Lower leg skin (tissue), 3 donors: ENCODE data around the gene IGSF21.

ENCODE experiments used
- CTCF ChIP-seq, 3 donors: fragments of 450-650 bp; IDR thresholded peaks; one replicate each; pipeline ENCODE4 v1.5.1; 2016; ENCODE audit warnings: antibody characterized with exemption in 3 of 3, mild to moderate bottlenecking in 3 of 3, moderate library complexity in 2 of 3
- POLR2A ChIP-seq, 2 donors: fragments of 450-650 bp; IDR thresholded peaks; one replicate each; pipeline ENCODE4 v1.6.1; 2016 to 2017; ENCODE audit warnings: antibody characterized with exemption in 2 of 2, mild to moderate bottlenecking in 1 of 2, moderate library complexity in 1 of 2

- TF ChIP-seq CTCF (IDR thresholded peaks at IDR 0.05), result no peak
- no peak for TF ChIP-seq POLR2A (IDR thresholded peaks at IDR 0.05)
Measured at GRCh38 chr1:18253093-18253492, 145.5 kb downstream of the IGSF21 start.
